ENCODE results near the gene SEPHS2.

The SEPHS2 gene

DNA sequence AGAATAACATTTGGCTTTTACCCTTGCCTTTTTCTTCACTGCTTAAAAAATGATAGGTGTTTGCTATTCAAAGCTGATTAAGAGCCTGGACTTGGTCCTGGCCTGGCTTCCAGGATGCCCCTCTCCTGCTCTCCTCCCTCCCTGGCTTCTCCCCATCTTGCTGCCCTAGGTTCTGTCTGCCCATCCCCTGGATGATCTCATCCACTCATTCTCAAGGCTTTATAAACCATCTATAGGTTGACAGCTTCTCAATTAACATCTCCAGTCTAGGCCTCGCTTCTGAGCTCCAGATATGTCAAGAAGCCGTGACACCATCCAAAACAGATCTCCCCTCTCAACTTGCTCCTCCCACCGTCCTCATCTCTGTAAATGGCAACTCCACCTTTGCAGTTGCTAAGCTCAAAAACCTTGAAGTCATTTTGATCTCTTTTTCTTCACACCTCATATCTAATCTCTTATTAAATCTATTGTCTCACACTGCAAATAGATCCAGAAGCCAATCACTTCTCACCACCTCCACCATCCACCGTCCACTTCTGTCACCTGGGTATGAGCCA lies 29.5 kb downstream of the SEPHS2 start:
- TF ChIP-seq ZFX (IDR thresholded peaks at IDR 0.05; ENCODE audit: borderline replicate concordance) = no peak
- TF ChIP-seq, protein P1, sequence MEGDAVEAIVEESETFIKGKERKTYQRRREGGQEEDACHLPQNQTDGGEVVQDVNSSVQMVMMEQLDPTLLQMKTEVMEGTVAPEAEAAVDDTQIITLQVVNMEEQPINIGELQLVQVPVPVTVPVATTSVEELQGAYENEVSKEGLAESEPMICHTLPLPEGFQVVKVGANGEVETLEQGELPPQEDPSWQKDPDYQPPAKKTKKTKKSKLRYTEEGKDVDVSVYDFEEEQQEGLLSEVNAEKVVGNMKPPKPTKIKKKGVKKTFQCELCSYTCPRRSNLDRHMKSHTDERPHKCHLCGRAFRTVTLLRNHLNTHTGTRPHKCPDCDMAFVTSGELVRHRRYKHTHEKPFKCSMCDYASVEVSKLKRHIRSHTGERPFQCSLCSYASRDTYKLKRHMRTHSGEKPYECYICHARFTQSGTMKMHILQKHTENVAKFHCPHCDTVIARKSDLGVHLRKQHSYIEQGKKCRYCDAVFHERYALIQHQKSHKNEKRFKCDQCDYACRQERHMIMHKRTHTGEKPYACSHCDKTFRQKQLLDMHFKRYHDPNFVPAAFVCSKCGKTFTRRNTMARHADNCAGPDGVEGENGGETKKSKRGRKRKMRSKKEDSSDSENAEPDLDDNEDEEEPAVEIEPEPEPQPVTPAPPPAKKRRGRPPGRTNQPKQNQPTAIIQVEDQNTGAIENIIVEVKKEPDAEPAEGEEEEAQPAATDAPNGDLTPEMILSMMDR (IDR thresholded peaks at IDR 0.05) = no peak
- peak overlapping the region; percentile 88; the same call in 1 of the 2 replicates for H3K27ac ChIP-seq

DNA sequence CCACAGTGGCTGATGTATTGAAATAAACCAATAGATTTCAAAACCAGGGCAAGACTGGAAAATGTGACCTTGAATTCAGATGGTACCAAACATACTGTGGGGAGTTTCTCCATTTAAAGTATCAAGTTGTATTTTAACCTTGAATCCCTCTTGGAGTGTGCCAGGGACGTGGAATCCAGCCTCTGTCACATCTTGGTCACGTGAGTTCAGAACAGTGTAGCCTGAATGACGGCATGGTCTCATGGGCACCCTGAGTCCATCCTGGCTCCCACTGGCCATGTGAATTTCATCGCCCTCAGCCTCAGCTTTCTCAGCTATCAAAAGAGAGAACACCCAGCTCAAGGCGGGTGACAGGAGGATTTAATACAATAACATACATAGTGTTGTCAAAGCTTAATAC lies 31.5 kb downstream of the SEPHS2 start:
- TF ChIP-seq, protein P1 (IDR thresholded peaks at IDR 0.05) = no peak
- no peak overlapping the region; the same call in 1 of the 2 replicates for H3K27ac ChIP-seq

GRCh38 chr16:30413112-30413806 lies 32.4 kb downstream of the SEPHS2 start:
- peak overlapping the region; percentile 15; the same call in 1 of the 2 replicates for H3K27ac ChIP-seq
- TF ChIP-seq, protein P1 (IDR thresholded peaks at IDR 0.05) = no peak
- TF ChIP-seq ZFX (IDR thresholded peaks at IDR 0.05; ENCODE audit: borderline replicate concordance) = no peak

- peak overlapping the region; percentile 87 for H3K27ac ChIP-seq
- TF ChIP-seq, protein P1 (IDR thresholded peaks at IDR 0.05) = peak; percentile 93
- TF ChIP-seq ZFX (IDR thresholded peaks at IDR 0.05; ENCODE audit: borderline replicate concordance) = no peak
Observed at GRCh38 chr16:30409125-30410060, 36.3 kb downstream of the SEPHS2 start.

- H3K27ac ChIP-seq = peak overlapping the region; percentile 87
- TF ChIP-seq, protein P1 (IDR thresholded peaks at IDR 0.05) = no peak
- TF ChIP-seq ZFX (IDR thresholded peaks at IDR 0.05; ENCODE audit: borderline replicate concordance) = no peak
Observed at GRCh38 chr16:30407804-30408534, 37.7 kb downstream of the SEPHS2 start.

GRCh38 chr16:30407102-30407803 lies 38.4 kb downstream of the SEPHS2 start, which contains the start of gene ZNF771:
Gene ZNF771, plus strand, starts transcription at chr16:30407606. Its CDS starts 448 bp downstream, at chr16:30408054.
- TF ChIP-seq, protein P1 (IDR thresholded peaks at IDR 0.05) = no peak
- TF ChIP-seq ZFX (IDR thresholded peaks at IDR 0.05; ENCODE audit: borderline replicate concordance) = no peak
- peak within 1 kb of the TSS; percentile 87 for H3K27ac ChIP-seq
